ENCODE data around the gene PTPRM.

- TF ChIP-seq, protein P1, sequence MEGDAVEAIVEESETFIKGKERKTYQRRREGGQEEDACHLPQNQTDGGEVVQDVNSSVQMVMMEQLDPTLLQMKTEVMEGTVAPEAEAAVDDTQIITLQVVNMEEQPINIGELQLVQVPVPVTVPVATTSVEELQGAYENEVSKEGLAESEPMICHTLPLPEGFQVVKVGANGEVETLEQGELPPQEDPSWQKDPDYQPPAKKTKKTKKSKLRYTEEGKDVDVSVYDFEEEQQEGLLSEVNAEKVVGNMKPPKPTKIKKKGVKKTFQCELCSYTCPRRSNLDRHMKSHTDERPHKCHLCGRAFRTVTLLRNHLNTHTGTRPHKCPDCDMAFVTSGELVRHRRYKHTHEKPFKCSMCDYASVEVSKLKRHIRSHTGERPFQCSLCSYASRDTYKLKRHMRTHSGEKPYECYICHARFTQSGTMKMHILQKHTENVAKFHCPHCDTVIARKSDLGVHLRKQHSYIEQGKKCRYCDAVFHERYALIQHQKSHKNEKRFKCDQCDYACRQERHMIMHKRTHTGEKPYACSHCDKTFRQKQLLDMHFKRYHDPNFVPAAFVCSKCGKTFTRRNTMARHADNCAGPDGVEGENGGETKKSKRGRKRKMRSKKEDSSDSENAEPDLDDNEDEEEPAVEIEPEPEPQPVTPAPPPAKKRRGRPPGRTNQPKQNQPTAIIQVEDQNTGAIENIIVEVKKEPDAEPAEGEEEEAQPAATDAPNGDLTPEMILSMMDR (IDR thresholded peaks at IDR 0.05): no peak
- TF ChIP-seq POLR2A (IDR thresholded peaks at IDR 0.05) (no peak), POLR2AphosphoS5 (IDR thresholded peaks at IDR 0.05) (no peak), EP300 (IDR thresholded peaks at IDR 0.05) (no peak)
Measured at GRCh38 chr18:8424481-8424880, 857.4 kb downstream of the PTPRM start.

All from gastroesophageal sphincter (tissue), 3 donors.